GM12878 (cell line): ENCODE measurements around the gene SORCS2. TPM values are rescaled to one million over a fixed set of nuclear protein-coding genes. Genes with fewer than 3 reads are reported as not detected.

Experiments used
- ATAC-seq: fragments of 200-7000 bp; cut with Tn5 transposase; 3 replicates; pipeline ENCODE4 v1.9.1; 2020; ENCODE audit warnings: mild to moderate bottlenecking, moderate library complexity
- BruUV-seq: library from RNA; stranded (reverse); fragments of 400-500 nt; replicated peaks from 2 replicates; lab custom pipeline; 2021; lab: Mats Ljungman, UMichigan
- CTCF ChIA-PET: fragments of 300-600 bp; sonication (Branson Sonifier 250); formaldehyde crosslinking; extraction: SDS; loops from one replicate; lab custom pipeline; 2021; ENCODE audit warnings: inconsistent platforms; lab: Yijun Ruan, JAX
- POLR2A ChIA-PET: fragments of 350-600 bp; formaldehyde crosslinking; extraction: SDS; loops from one replicate; lab custom pipeline; 2021; ENCODE audit warnings: inconsistent platforms; lab: Charles Lee
- RAD21 ChIA-PET: fragments of 300-600 bp; sonication (Branson Sonifier 250); formaldehyde crosslinking; loops from one replicate; lab custom pipeline; 2023; ENCODE audit warnings: antibody characterized with exemption; ENCODE audit not compliant: unreplicated experiment; lab: Charles Lee
- SMC1A ChIA-PET: fragments of 300-600 bp; sonication (Branson Sonifier 250); formaldehyde crosslinking; loops from one replicate; lab custom pipeline; 2023; ENCODE audit not compliant: unreplicated experiment, uncharacterized antibody; lab: Charles Lee
- DNase-seq: peaks from one replicate; pipeline ENCODE4 v3.0.0-alpha.2; 2011; ENCODE audit warnings: low read depth, low spot score
- FAIRE-seq: peaks from 3 replicates; lab custom pipeline; 2011; peaks lifted over from hg19 to GRCh38; lab: Jason Lieb, UNC
- H2AFZ ChIP-seq: 2 replicates; pipeline ENCODE4 v1.6.0; 2011; ENCODE audit warnings: low read depth, low read length, control low read depth; ENCODE audit not compliant: control insufficient read depth
- H3K27ac ChIP-seq: 2 replicates; pipeline ENCODE4 v1.5.1; 2011; ENCODE audit warnings: control low read depth; ENCODE audit not compliant: control insufficient read depth, insufficient read depth
- H3K27me3 ChIP-seq, 2 experiments: replicated peaks in 1 of 2; 2 replicates each; pipeline versions ENCODE4 v1.6.0 to v1.6.1; 2011; ENCODE audit warnings: low read length in 1 of 2; ENCODE audit not compliant: control insufficient read depth in 2 of 2, insufficient read depth in 2 of 2
- H3K36me3 ChIP-seq, 2 experiments: 2 replicates each; pipeline ENCODE4 v1.5.1; 2011; ENCODE audit warnings: low read length in 1 of 2; ENCODE audit not compliant: control insufficient read depth in 2 of 2, insufficient read depth in 2 of 2
- H3K4me1 ChIP-seq: 2 replicates; pipeline ENCODE4 v1.6.1; 2011; ENCODE audit warnings: mild to moderate bottlenecking, low read length, moderate library complexity, mixed read lengths; ENCODE audit not compliant: control insufficient read depth, insufficient read depth
- H3K4me2 ChIP-seq: 2 replicates; pipeline ENCODE4 v1.6.0; 2011; ENCODE audit warnings: control low read depth; ENCODE audit not compliant: control insufficient read depth, insufficient read depth
- H3K4me3 ChIP-seq: fragments of 200-600 bp; sonication (generic); 2 replicates; pipeline ENCODE4 v1.5.1; 2016
- H3K79me2 ChIP-seq: 2 replicates; pipeline ENCODE4 v1.6.0; 2011; ENCODE audit warnings: low read length; ENCODE audit not compliant: control insufficient read depth, insufficient read depth
- H3K9ac ChIP-seq: 2 replicates; pipeline ENCODE4 v1.8.0; 2011; ENCODE audit warnings: low read length, control low read depth, mixed read lengths; ENCODE audit not compliant: control insufficient read depth, insufficient read depth
- H3K9me3 ChIP-seq: replicated peaks from 3 replicates; pipeline ENCODE4 v1.5.1; 2011; ENCODE audit warnings: mild to moderate bottlenecking, low read length; ENCODE audit not compliant: control insufficient read depth, insufficient read depth
- H4K20me1 ChIP-seq: 2 replicates; pipeline ENCODE4 v1.6.0; 2011; ENCODE audit not compliant: control insufficient read depth, insufficient read depth
- ATF2 ChIP-seq: IDR thresholded peaks from 2 replicates; pipeline ENCODE4 v1.6.1; 2012; ENCODE audit warnings: low read length, inconsistent platforms
- ATF3 ChIP-seq: IDR thresholded peaks from 2 replicates; pipeline ENCODE4 v1.6.1; 2011; ENCODE audit warnings: low read depth, mild to moderate bottlenecking, low read length, moderate library complexity, borderline replicate concordance; ENCODE audit errors: extremely low read depth
- ATF7 ChIP-seq: fragments of 450-650 bp; IDR thresholded peaks from 2 replicates; pipeline ENCODE4 v1.6.1; 2016; ENCODE audit warnings: low read depth, mild to moderate bottlenecking
- ESRRA ChIP-seq: IDR thresholded peaks from 2 replicates; pipeline ENCODE4 v1.6.1; 2012; ENCODE audit warnings: mild to moderate bottlenecking, low read length, improper control_type of control experiment
- HDAC6 ChIP-seq: fragments of 200-600 bp; sonication (generic); IDR thresholded peaks from one replicate; pipeline ENCODE4 v1.8.0; 2017; ENCODE audit warnings: antibody characterized with exemption; ENCODE audit not compliant: unreplicated experiment
- HDGF ChIP-seq: fragments of 450-650 bp; IDR thresholded peaks from 2 replicates; pipeline ENCODE4 v1.6.1; 2016; ENCODE audit warnings: antibody characterized with exemption
- KAT2A ChIP-seq: conservative IDR thresholded peaks from 2 replicates; pipeline ENCODE4 v1.6.1; 2011; ENCODE audit warnings: low read depth, low read length; ENCODE audit not compliant: control insufficient read depth
- KLF5 ChIP-seq: fragments of 450-650 bp; IDR thresholded peaks from 2 replicates; pipeline ENCODE4 v1.6.1; 2014; ENCODE audit warnings: mild to moderate bottlenecking; ENCODE audit not compliant: partially characterized antibody
- NR2C1 ChIP-seq: fragments of 450-650 bp; IDR thresholded peaks from 2 replicates; pipeline ENCODE4 v1.6.1; 2017; ENCODE audit warnings: antibody characterized with exemption, mild to moderate bottlenecking, moderate library complexity
- PKNOX1 ChIP-seq: fragments of 450-650 bp; IDR thresholded peaks from 2 replicates; pipeline ENCODE4 v1.6.1; 2016; ENCODE audit warnings: mild to moderate bottlenecking
- SP1 ChIP-seq: IDR thresholded peaks from one replicate; pipeline ENCODE4 v1.6.1; 2011; ENCODE audit warnings: low read depth, low read length
- SRF ChIP-seq, 2 experiments: IDR thresholded peaks; 2 replicates each; pipeline ENCODE4 v1.6.1; 2011; ENCODE audit warnings: low read depth in 2 of 2, low read length in 2 of 2, mild to moderate bottlenecking in 1 of 2, moderate library complexity in 1 of 2
- TARDBP ChIP-seq: IDR thresholded peaks from 2 replicates; pipeline ENCODE4 v1.6.1; 2016; ENCODE audit warnings: borderline replicate concordance
- YBX1 ChIP-seq: fragments of 450-650 bp; IDR thresholded peaks from 2 replicates; pipeline ENCODE4 v1.6.1; 2016; ENCODE audit warnings: antibody characterized with exemption
- ZZZ3 ChIP-seq: IDR thresholded peaks from 2 replicates; pipeline ENCODE4 v1.6.1; 2011; ENCODE audit warnings: low read depth; ENCODE audit not compliant: control insufficient read depth, insufficient read length
- WGBS: methylation state at CpG from one replicate; pipeline ENCODE4 v1.1.6; 2016; ENCODE audit warnings: low lambda C conversion rate; ENCODE audit not compliant: insufficient replicate concordance, insufficient coverage; ENCODE audit errors: missing lambda C conversion rate; 5-methylcytosine and 5-hydroxymethylcytosine counted together
- in situ Hi-C: fragments of 300-500 bp; cut with MboI; formaldehyde crosslinking; loops from 9 replicates; pipeline ENCODE4 v1.14.3; 2018; ENCODE audit warnings: mixed read lengths
- intact Hi-C: fragments of 100-400 bp; cut with micrococcal nuclease; formaldehyde crosslinking; loops from one replicate; pipeline ENCODE4 v1.14.2; 2022; ENCODE audit not compliant: unreplicated experiment
- polyA plus RNA-seq, 11 experiments: library from polyadenylated mRNA; depleted of rRNA in 4 of 11; unstranded in 6 of 11; stranded (reverse) in 5 of 11; fragments of >200 nt; fragmentation: Nextera tagmentation in 4 of 11; fragmentation: Illumina TruSeq in 1 of 11; extraction: Ambion mirVana in 4 of 11; extraction: Trizol in 1 of 11; gene quantifications; 1 replicate in 1 of 11; 2 replicates in 10 of 11; pipeline versions ENCODE4 v1.2.1 to v1.2.3, GENCODE V29; 2011 to 2016; ENCODE audit warnings: inconsistent platforms in 2 of 11, missing spikeins in 2 of 11, low read depth in 1 of 11
- total RNA-seq, 4 experiments: library from RNA; depleted of rRNA in 3 of 4; stranded (reverse); fragments of >200 nt in 3 of 4; fragmentation: Illumina TruSeq in 1 of 4; extraction: Trizol in 1 of 4; gene quantifications; 2 replicates each; pipeline versions ENCODE4 v1.2.1 to v1.2.3, GENCODE V29; 2013 to 2021
- TF ChIP-seq, protein P1 (sequence below): fragments of 450-650 bp; formaldehyde crosslinking; IDR thresholded peaks from 2 replicates; pipeline ENCODE4 v1.4.0; 2022; ENCODE audit warnings: mild to moderate bottlenecking, moderate library complexity

Gene SORCS2
- total and polyA plus RNA-seq, 10 of the 15 experiments (the other 5 are each of a cell fraction or from before 2014, with no cell fraction given) = 0.01 to 0.15 (median 0.05) TPM; not detected in 5

DNA sequence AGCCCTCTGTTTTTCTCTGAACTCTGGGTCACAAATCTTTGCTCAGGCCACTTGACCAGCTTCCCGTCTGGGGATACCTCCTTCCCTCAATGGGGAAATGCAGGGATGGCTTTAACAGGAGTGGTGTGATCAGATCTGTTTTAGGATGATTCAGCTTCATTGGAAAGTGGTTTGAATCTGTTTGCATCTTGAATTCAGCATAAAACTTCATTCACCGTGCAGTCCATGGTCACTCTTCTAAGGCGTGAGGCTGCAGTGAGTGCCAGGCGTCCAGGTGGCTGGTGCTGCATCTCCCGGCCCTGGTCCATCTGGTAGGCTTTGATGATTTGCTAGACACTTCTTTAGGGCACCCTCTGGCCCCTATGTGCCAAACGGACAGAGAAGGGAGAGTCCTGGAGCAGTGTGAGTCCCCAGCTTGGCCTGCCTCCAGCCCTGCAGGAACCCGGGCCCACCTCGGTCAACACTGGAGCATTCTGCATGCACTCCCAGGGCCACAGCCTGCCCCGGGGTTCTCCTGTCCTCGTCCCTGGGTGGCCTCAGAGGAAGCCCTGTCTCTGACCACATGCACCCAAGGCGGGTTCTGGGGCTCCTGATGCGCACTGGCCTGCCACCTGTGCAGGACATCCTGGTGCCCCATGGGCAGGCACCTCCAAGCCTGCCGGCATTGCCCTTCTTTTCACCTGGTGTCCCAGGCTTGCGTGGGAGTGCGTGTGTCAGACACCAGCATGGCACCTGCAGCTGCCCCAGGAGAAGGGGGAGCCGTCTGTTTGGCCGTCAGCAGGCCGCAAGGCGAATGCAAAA lies 493.9 kb downstream of the SORCS2 start (continued):
- no peak for TF ChIP-seq PKNOX1
- no peak for TF ChIP-seq NR2C1
- no peak for TF ChIP-seq TARDBP

GRCh38 chr4:7687006-7687405 lies 494.7 kb downstream of the SORCS2 start:
- H3K4me1 ChIP-seq = no peaks in the 10 kb centered on the region
- ChIA-PET SMC1A (no interaction called here), POLR2A (no interaction called here), CTCF (no interaction called here), RAD21 (no interaction called here)
- H4K20me1 ChIP-seq = no peaks in the 10 kb centered on the region
- no peaks in the 10 kb centered on the region for H3K36me3 ChIP-seq
- no TSS peak for BruUV-seq
- no peak overlapping the region for H3K27ac ChIP-seq
- H3K79me2 ChIP-seq = no peaks in the 10 kb centered on the region
- H3K4me3 ChIP-seq = no peak overlapping the region
- in situ Hi-C loops (no loop called here), intact Hi-C loops (no loop called here)
- no peak overlapping the region for H3K4me2 ChIP-seq
- WGBS = 53% methylated on average over 9 of the region's 9 CpGs
- no peak for ATAC-seq
- no peaks in the 10 kb centered on the region; a peak in 1 of 4 replicates for H3K27me3 ChIP-seq
- H3K9me3 ChIP-seq = no peaks in the 10 kb centered on the region; the same call in 2 of the 3 replicates
- H3K9ac ChIP-seq = no peak overlapping the region
- FAIRE-seq = no peak
- no peak overlapping the region for H2AFZ ChIP-seq
- no peak for DNase-seq
- TF ChIP-seq SRF (IDR thresholded peaks at IDR 0.05; ENCODE audit: low read depth in 2 of 2, low read length in 2 of 2) (no peak), HDAC6 (no peak), ATF7 (no peak), ATF3 (no peak), PKNOX1 (no peak), HDGF (no peak), YBX1 (no peak), ZZZ3 (no peak), SP1 (no peak), KAT2A (no peak), ESRRA (no peak), KLF5 (no peak), ATF2 (no peak)
- TF ChIP-seq, protein P1, sequence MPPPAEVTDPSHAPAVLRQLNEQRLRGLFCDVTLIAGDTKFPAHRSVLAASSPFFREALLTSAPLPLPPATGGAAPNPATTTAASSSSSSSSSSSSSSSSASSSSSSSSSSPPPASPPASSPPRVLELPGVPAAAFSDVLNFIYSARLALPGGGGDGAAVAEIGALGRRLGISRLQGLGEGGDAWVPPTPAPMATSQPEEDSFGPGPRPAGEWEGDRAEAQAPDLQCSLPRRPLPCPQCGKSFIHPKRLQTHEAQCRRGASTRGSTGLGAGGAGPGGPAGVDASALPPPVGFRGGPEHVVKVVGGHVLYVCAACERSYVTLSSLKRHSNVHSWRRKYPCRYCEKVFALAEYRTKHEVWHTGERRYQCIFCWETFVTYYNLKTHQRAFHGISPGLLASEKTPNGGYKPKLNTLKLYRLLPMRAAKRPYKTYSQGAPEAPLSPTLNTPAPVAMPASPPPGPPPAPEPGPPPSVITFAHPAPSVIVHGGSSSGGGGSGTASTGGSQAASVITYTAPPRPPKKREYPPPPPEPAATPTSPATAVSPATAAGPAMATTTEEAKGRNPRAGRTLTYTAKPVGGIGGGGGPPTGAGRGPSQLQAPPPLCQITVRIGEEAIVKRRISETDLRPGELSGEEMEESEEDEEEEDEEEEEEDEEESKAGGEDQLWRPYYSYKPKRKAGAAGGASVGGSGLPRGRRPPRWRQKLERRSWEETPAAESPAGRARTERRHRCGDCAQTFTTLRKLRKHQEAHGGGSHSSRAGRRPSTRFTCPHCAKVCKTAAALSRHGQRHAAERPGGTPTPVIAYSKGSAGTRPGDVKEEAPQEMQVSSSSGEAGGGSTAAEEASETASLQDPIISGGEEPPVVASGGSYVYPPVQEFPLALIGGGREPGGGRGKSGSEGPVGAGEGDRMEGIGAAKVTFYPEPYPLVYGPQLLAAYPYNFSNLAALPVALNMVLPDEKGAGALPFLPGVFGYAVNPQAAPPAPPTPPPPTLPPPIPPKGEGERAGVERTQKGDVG (CRISPR knock-in tag) = no peak
